ENCODE results near the gene ZNF189. TPM values are rescaled to one million over a fixed set of nuclear protein-coding genes. Genes with fewer than 3 reads are reported as not detected.

Gene ZNF189
- total and polyA plus RNA-seq, 2 donors, result 13.6 to 16.2 TPM

- WGBS, result 98% methylated on average over 5 of the region's 5 CpGs
- Histone ChIP-seq H3K36me3 (ENCODE audit: control insufficient read depth in 2 of 2, insufficient read depth in 2 of 2, low read length in 1 of 2) (peaks cover 30 to 40% of the 10 kb centered on the region in 2 donors), H3K27me3 (ENCODE audit: control insufficient read depth in 2 of 2, insufficient read depth in 1 of 2, low read length in 1 of 2) (no peaks in the 10 kb centered on the region), H3K9me3 (ENCODE audit: control insufficient read depth in 2 of 2, insufficient read depth in 1 of 2, low read length in 1 of 2) (peaks cover 4 to 19% of the 10 kb centered on the region in 2 donors), H3K4me3 (ENCODE audit: low read length in 2 of 2) (no peak overlapping the region), H3K4me1 (ENCODE audit: control insufficient read depth in 2 of 2, insufficient read depth in 2 of 2, low read length in 2 of 2) (no peaks in the 10 kb centered on the region), H3K27ac (ENCODE audit: low read depth in 1 of 2, low read length in 1 of 2) (no peak overlapping the region)
- no peak for DNase-seq (ENCODE audit: low read depth in 6 of 9, low spot score in 9 of 9)
Measured at GRCh38 chr9:101408374-101409078, 9.9 kb downstream of the ZNF189 start.

GRCh38 chr9:101409079-101409477 is 10.4 kb downstream of the ZNF189 start:
- Histone ChIP-seq H3K9me3 (ENCODE audit: control insufficient read depth in 2 of 2, insufficient read depth in 1 of 2, low read length in 1 of 2) (peaks cover 4 to 19% of the 10 kb centered on the region in 2 donors), H3K36me3 (ENCODE audit: control insufficient read depth in 2 of 2, insufficient read depth in 2 of 2, low read length in 1 of 2) (peaks cover 25 to 35% of the 10 kb centered on the region in 2 donors)
- WGBS, result 97% methylated on average over 4 of the region's 4 CpGs

GRCh38 chr9:101414839-101415238 is 16.2 kb downstream of the ZNF189 start:
- Histone ChIP-seq H3K27ac (ENCODE audit: low read depth in 1 of 2, low read length in 1 of 2) (no peak overlapping the region), H3K4me3 (ENCODE audit: low read length in 2 of 2) (no peak overlapping the region), H3K27me3 (ENCODE audit: control insufficient read depth in 2 of 2, insufficient read depth in 1 of 2, low read length in 1 of 2) (no peaks in the 10 kb centered on the region), H3K36me3 (ENCODE audit: control insufficient read depth in 2 of 2, insufficient read depth in 2 of 2, low read length in 1 of 2) (no peaks in the 10 kb centered on the region), H3K4me1 (ENCODE audit: control insufficient read depth in 2 of 2, insufficient read depth in 2 of 2, low read length in 2 of 2) (no peaks in the 10 kb centered on the region), H3K9me3 (ENCODE audit: control insufficient read depth in 2 of 2, insufficient read depth in 1 of 2, low read length in 1 of 2) (no peaks in the 10 kb centered on the region)
- DNase-seq (ENCODE audit: low read depth in 6 of 9, low spot score in 9 of 9), result no peak

More at GRCh38 chr9:101409079-101409477, 10.4 kb downstream of the ZNF189 start:
- H3K4me1 ChIP-seq (ENCODE audit: control insufficient read depth in 2 of 2, insufficient read depth in 2 of 2, low read length in 2 of 2), result no peaks in the 10 kb centered on the region
- no peak overlapping the region for H3K27ac ChIP-seq (ENCODE audit: low read depth in 1 of 2, low read length in 1 of 2)
- no peak for DNase-seq (ENCODE audit: low read depth in 6 of 9, low spot score in 9 of 9)
- H3K27me3 ChIP-seq (ENCODE audit: control insufficient read depth in 2 of 2, insufficient read depth in 1 of 2, low read length in 1 of 2), result no peaks in the 10 kb centered on the region
- H3K4me3 ChIP-seq (ENCODE audit: low read length in 2 of 2), result no peak overlapping the region

- H3K4me3 ChIP-seq (ENCODE audit: low read length in 2 of 2), result no peak overlapping the region
- no peaks in the 10 kb centered on the region for H3K9me3 ChIP-seq (ENCODE audit: control insufficient read depth in 2 of 2, insufficient read depth in 1 of 2, low read length in 1 of 2)
Measured at GRCh38 chr9:101415578-101415977, 16.9 kb downstream of the ZNF189 start.

GRCh38 chr9:101417389-101417788 is 18.7 kb downstream of the ZNF189 start:
- Histone ChIP-seq H3K27ac (ENCODE audit: low read depth in 1 of 2, low read length in 1 of 2) (no peak overlapping the region), H3K4me3 (ENCODE audit: low read length in 2 of 2) (no peak overlapping the region), H3K36me3 (ENCODE audit: control insufficient read depth in 2 of 2, insufficient read depth in 2 of 2, low read length in 1 of 2) (no peaks in the 10 kb centered on the region), H3K9me3 (ENCODE audit: control insufficient read depth in 2 of 2, insufficient read depth in 1 of 2, low read length in 1 of 2) (no peaks in the 10 kb centered on the region), H3K27me3 (ENCODE audit: control insufficient read depth in 2 of 2, insufficient read depth in 1 of 2, low read length in 1 of 2) (no peaks in the 10 kb centered on the region), H3K4me1 (ENCODE audit: control insufficient read depth in 2 of 2, insufficient read depth in 2 of 2, low read length in 2 of 2) (no peaks in the 10 kb centered on the region)
- DNase-seq (ENCODE audit: low read depth in 6 of 9, low spot score in 9 of 9), result no peak

More at GRCh38 chr9:101415578-101415977, 16.9 kb downstream of the ZNF189 start:
- Histone ChIP-seq H3K27ac (ENCODE audit: low read depth in 1 of 2, low read length in 1 of 2) (no peak overlapping the region), H3K27me3 (ENCODE audit: control insufficient read depth in 2 of 2, insufficient read depth in 1 of 2, low read length in 1 of 2) (no peaks in the 10 kb centered on the region), H3K36me3 (ENCODE audit: control insufficient read depth in 2 of 2, insufficient read depth in 2 of 2, low read length in 1 of 2) (no peaks in the 10 kb centered on the region), H3K4me1 (ENCODE audit: control insufficient read depth in 2 of 2, insufficient read depth in 2 of 2, low read length in 2 of 2) (no peaks in the 10 kb centered on the region)
- no peak for DNase-seq (ENCODE audit: low read depth in 6 of 9, low spot score in 9 of 9)

GRCh38 chr9:101417977-101418376 is 19.3 kb downstream of the ZNF189 start:
- Histone ChIP-seq H3K4me3 (ENCODE audit: low read length in 2 of 2) (no peak overlapping the region), H3K9me3 (ENCODE audit: control insufficient read depth in 2 of 2, insufficient read depth in 1 of 2, low read length in 1 of 2) (no peaks in the 10 kb centered on the region), H3K27ac (ENCODE audit: low read depth in 1 of 2, low read length in 1 of 2) (no peak overlapping the region), H3K27me3 (ENCODE audit: control insufficient read depth in 2 of 2, insufficient read depth in 1 of 2, low read length in 1 of 2) (no peaks in the 10 kb centered on the region), H3K4me1 (ENCODE audit: control insufficient read depth in 2 of 2, insufficient read depth in 2 of 2, low read length in 2 of 2) (no peaks in the 10 kb centered on the region), H3K36me3 (ENCODE audit: control insufficient read depth in 2 of 2, insufficient read depth in 2 of 2, low read length in 1 of 2) (no peaks in the 10 kb centered on the region)
- no peak for DNase-seq (ENCODE audit: low read depth in 6 of 9, low spot score in 9 of 9)

DNA sequence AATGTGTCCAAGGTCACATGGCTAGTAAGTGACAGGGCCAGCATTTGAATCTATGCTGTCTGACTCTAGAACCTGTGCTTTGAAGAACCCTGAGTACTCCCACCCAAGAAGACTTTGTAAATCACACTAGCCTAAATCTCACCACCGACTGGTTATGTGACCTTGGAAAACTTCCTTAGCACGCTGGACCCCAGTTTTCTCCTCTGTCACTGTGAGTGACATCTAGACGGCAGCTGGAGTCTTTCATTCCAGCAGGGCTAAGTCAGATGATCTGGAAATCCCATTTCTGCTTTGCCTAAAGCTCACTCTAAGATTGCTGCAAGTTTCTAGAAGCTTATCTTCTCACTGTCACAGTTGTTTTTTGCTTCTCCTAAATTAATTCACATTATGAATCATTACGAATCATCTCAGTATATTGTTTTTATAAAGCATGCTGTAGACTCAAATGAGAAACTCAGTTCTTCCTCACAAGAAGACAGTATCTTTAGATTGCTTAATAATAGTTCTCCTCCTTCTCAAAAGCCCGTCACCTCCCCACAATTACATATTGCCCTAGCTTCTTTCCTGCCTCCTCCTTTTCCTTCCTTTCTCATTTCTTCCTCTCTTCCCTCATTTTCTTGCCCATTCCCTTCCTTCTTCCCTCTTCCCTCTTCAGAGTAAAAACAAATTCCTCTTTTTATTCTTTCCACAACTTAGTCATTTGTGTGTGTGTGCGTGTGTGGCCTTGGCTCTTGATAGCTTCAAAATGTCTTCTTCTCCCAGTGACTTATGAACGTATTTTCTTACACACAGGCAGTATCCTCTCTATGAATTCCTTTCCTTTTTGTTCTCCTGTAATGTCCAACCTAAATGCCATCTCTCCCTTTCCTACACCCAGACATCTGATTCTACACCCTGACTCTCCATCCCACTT is 20.1 kb downstream of the ZNF189 start:
- no peak for DNase-seq (ENCODE audit: low read depth in 6 of 9, low spot score in 9 of 9)
- no peaks in the 10 kb centered on the region for H3K4me1 ChIP-seq (ENCODE audit: control insufficient read depth in 2 of 2, insufficient read depth in 2 of 2, low read length in 2 of 2)
- WGBS, result 92% methylated on average over 7 of the region's 7 CpGs
- no peaks in the 10 kb centered on the region for H3K27me3 ChIP-seq (ENCODE audit: control insufficient read depth in 2 of 2, insufficient read depth in 1 of 2, low read length in 1 of 2)
- H3K4me3 ChIP-seq (ENCODE audit: low read length in 2 of 2), result no peak overlapping the region
- no peaks in the 10 kb centered on the region for H3K36me3 ChIP-seq (ENCODE audit: control insufficient read depth in 2 of 2, insufficient read depth in 2 of 2, low read length in 1 of 2)
- H3K9me3 ChIP-seq (ENCODE audit: control insufficient read depth in 2 of 2, insufficient read depth in 1 of 2, low read length in 1 of 2), result no peaks in the 10 kb centered on the region
- H3K27ac ChIP-seq (ENCODE audit: low read depth in 1 of 2, low read length in 1 of 2), result no peak overlapping the region

DNA sequence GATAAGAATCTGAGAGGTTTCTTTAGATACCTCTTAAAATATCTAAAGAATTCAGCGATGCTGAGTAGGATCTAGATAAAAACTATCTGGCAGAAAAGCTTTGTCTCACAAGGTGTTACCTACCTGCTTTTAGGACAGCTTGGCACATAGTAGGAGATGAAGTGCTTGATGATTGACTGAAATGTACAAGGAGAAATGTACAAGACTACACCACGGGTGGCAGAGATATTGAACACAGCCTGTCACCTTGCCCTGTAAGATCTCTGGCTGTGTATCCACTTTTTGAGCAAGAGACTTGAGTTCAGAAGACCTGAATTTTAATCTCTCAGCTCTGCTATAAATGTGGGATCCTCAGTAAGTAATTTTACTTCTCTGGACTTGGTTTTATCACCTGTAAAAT is 21.2 kb downstream of the ZNF189 start:
- Histone ChIP-seq H3K4me3 (ENCODE audit: low read length in 2 of 2) (no peak overlapping the region), H3K36me3 (ENCODE audit: control insufficient read depth in 2 of 2, insufficient read depth in 2 of 2, low read length in 1 of 2) (no peaks in the 10 kb centered on the region), H3K27ac (ENCODE audit: low read depth in 1 of 2, low read length in 1 of 2) (no peak overlapping the region), H3K27me3 (ENCODE audit: control insufficient read depth in 2 of 2, insufficient read depth in 1 of 2, low read length in 1 of 2) (no peaks in the 10 kb centered on the region), H3K4me1 (ENCODE audit: control insufficient read depth in 2 of 2, insufficient read depth in 2 of 2, low read length in 2 of 2) (no peaks in the 10 kb centered on the region), H3K9me3 (ENCODE audit: control insufficient read depth in 2 of 2, insufficient read depth in 1 of 2, low read length in 1 of 2) (no peaks in the 10 kb centered on the region)
- 96% methylated on average over 2 of the region's 2 CpGs for WGBS
- DNase-seq (ENCODE audit: low read depth in 6 of 9, low spot score in 9 of 9), result no peak

DNA sequence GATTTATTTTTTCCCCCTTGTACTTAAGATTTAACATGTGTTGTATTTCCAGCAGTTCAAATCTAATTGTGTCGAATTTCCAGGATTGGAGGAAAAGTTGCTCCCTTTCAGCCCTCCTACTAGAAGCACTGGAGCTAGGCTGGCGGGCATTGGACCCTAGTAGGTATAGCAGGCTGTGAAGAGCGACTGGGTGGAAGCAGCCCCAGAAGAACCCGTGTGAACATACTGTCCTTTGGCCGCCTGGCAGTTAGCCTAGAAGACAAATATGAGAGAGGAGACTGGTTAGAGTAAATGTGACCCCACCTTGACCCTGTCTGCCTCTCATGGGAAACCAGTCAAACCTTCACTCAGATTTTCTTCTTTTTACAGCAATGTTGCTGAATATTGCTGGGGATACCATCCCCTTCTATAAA is 23.0 kb downstream of the ZNF189 start:
- H3K36me3 ChIP-seq (ENCODE audit: control insufficient read depth in 2 of 2, insufficient read depth in 2 of 2, low read length in 1 of 2), result no peaks in the 10 kb centered on the region
- H3K27ac ChIP-seq (ENCODE audit: low read depth in 1 of 2, low read length in 1 of 2), result no peak overlapping the region
- no peaks in the 10 kb centered on the region for H3K9me3 ChIP-seq (ENCODE audit: control insufficient read depth in 2 of 2, insufficient read depth in 1 of 2, low read length in 1 of 2)
- no peaks in the 10 kb centered on the region for H3K4me1 ChIP-seq (ENCODE audit: control insufficient read depth in 2 of 2, insufficient read depth in 2 of 2, low read length in 2 of 2)
- no peak overlapping the region for H3K4me3 ChIP-seq (ENCODE audit: low read length in 2 of 2)
- no peak for DNase-seq (ENCODE audit: low read depth in 6 of 9, low spot score in 9 of 9)
- 93% methylated on average over 5 of the region's 5 CpGs for WGBS
- no peaks in the 10 kb centered on the region for H3K27me3 ChIP-seq (ENCODE audit: control insufficient read depth in 2 of 2, insufficient read depth in 1 of 2, low read length in 1 of 2)
